Measurements from ENCODE around the gene NME7. TPM values are rescaled to one million over a fixed set of nuclear protein-coding genes. Genes with fewer than 3 reads are reported as not detected.
"Not testable (repeated sequence)": the region's sequence is repeated elsewhere in the genome, so short reads cannot be mapped to it uniquely, and the experiment has no call there.

Gene NME7
- polyA plus RNA-seq, 5 donors = 46.7 to 86.5 (median 59.2) TPM

GRCh38 chr1:169129109-169129784, 238.3 kb downstream of the NME7 start:
- DNase-seq = no peak

- DNase-seq = no peak
Observed at GRCh38 chr1:169128562-169128961, 239.0 kb downstream of the NME7 start.

GRCh38 chr1:169127305-169127704, 240.3 kb downstream of the NME7 start:
- DNase-seq = no peak

GRCh38 chr1:169126335-169126734, 241.3 kb downstream of the NME7 start:
- DNase-seq = no peak

- not testable (repeated sequence) for DNase-seq
Observed at GRCh38 chr1:169125597-169125996, 242.0 kb downstream of the NME7 start.

- DNase-seq = no peak
Observed at GRCh38 chr1:169124459-169124858, 243.1 kb downstream of the NME7 start.

- no peak for DNase-seq
Observed at GRCh38 chr1:169122976-169123375, 244.6 kb downstream of the NME7 start.

GRCh38 chr1:169121146-169121923, 246.3 kb downstream of the NME7 start:
- no peak for DNase-seq

GRCh38 chr1:169120066-169120465, 247.5 kb downstream of the NME7 start:
- no peak for DNase-seq

- DNase-seq = no peak
Observed at GRCh38 chr1:169119405-169119804, 248.2 kb downstream of the NME7 start.

- no peak for DNase-seq
Observed at GRCh38 chr1:169118227-169118626, 249.4 kb downstream of the NME7 start.

GRCh38 chr1:169117599-169117998, 250.0 kb downstream of the NME7 start:
- DNase-seq = no peak

- DNase-seq = no peak
Observed at GRCh38 chr1:169117014-169117413, 250.6 kb downstream of the NME7 start.

GRCh38 chr1:169115891-169116585, 251.6 kb downstream of the NME7 start:
- DNase-seq = peak in 1 of 2 donors; percentile 57

- no peak for DNase-seq
Observed at GRCh38 chr1:169113613-169114119, 253.9 kb downstream of the NME7 start.

GRCh38 chr1:169112241-169112640, 255.4 kb downstream of the NME7 start:
- no peak for DNase-seq

- no peak for DNase-seq
Observed at GRCh38 chr1:169111472-169111871, 256.1 kb downstream of the NME7 start.

GRCh38 chr1:169110689-169111447, 256.7 kb downstream of the NME7 start:
- no peak for DNase-seq

- no peak for DNase-seq
Observed at GRCh38 chr1:169110236-169110635, 257.4 kb downstream of the NME7 start.

GRCh38 chr1:169109561-169110134, 257.9 kb downstream of the NME7 start:
- peak in 1 of 2 donors; percentile 76 for DNase-seq

GRCh38 chr1:169108863-169109560, 258.6 kb downstream of the NME7 start:
- DNase-seq = no peak
